H1 (cell line): ENCODE measurements around the gene IGF2R. TPM values are rescaled to one million over a fixed set of nuclear protein-coding genes. Genes with fewer than 3 reads are reported as not detected.

ENCODE experiments used
- CTCF ChIA-PET: fragments of 300-600 bp; sonication (Branson Sonifier 250); formaldehyde crosslinking; loops from one replicate; lab custom pipeline; 2021; ENCODE audit not compliant: partially characterized antibody; lab: Charles Lee
- POLR2A ChIA-PET: fragments of 300-600 bp; sonication (Branson Sonifier 250); formaldehyde crosslinking; loops from one replicate; lab custom pipeline; 2021; ENCODE audit warnings: inconsistent platforms; ENCODE audit not compliant: partially characterized antibody; lab: Charles Lee
- DNase-seq, 2 experiments: peaks; one replicate each; pipeline versions ENCODE4 v3.0.0 to v3.0.0-alpha.2; 2010 to 2022; ENCODE audit warnings: low spot score in 2 of 2, low read depth in 1 of 2, mixed read lengths in 1 of 2
- FAIRE-seq: peaks from 2 replicates; lab custom pipeline; 2011; peaks lifted over from hg19 to GRCh38; lab: Jason Lieb, UNC
- H2AFZ ChIP-seq: 2 replicates; pipeline ENCODE4 v1.8.1; 2012; ENCODE audit warnings: low read length, inconsistent platforms
- H2AK5ac ChIP-seq: 2 replicates; pipeline ENCODE4 v1.6.1; 2013; ENCODE audit warnings: low read depth, low read length
- H2BK120ac ChIP-seq: replicated peaks from 2 replicates; pipeline ENCODE3; 2013; ENCODE audit warnings: low read depth, low read length, inconsistent platforms
- H2BK12ac ChIP-seq: 2 replicates; pipeline ENCODE4 v1.6.1; 2013; ENCODE audit warnings: low read depth, low read length
- H2BK15ac ChIP-seq: 2 replicates; pipeline ENCODE4 v1.6.1; 2013; ENCODE audit warnings: low read length
- H2BK20ac ChIP-seq: 2 replicates; pipeline ENCODE4 v1.6.1; 2013; ENCODE audit warnings: low read length
- H2BK5ac ChIP-seq: 2 replicates; pipeline ENCODE4 v1.6.1; 2013; ENCODE audit warnings: low read depth, low read length
- H3K14ac ChIP-seq: 2 replicates; pipeline ENCODE4 v1.6.1; 2013; ENCODE audit warnings: inconsistent platforms; ENCODE audit not compliant: insufficient read length
- H3K18ac ChIP-seq: 2 replicates; pipeline ENCODE4 v1.6.1; 2013; ENCODE audit warnings: low read length; ENCODE audit errors: extremely low read depth
- H3K23ac ChIP-seq: 2 replicates; pipeline ENCODE4 v1.6.1; 2013; ENCODE audit warnings: inconsistent platforms; ENCODE audit not compliant: insufficient read length
- H3K23me2 ChIP-seq: 2 replicates; pipeline ENCODE4 v1.6.1; 2013; ENCODE audit warnings: low read depth, low read length
- H3K27ac ChIP-seq: 2 replicates; pipeline ENCODE4 v1.6.1; 2011; ENCODE audit warnings: low read depth, low read length, inconsistent platforms
- H3K27me3 ChIP-seq, 4 experiments: replicated peaks in 1 of 4; 1 replicate in 1 of 4; 2 replicates in 3 of 4; pipeline versions ENCODE4 v1.6.1 to v1.8.1; 2011 to 2013; ENCODE audit warnings: low read length in 3 of 4, mild to moderate bottlenecking in 3 of 4, inconsistent platforms in 2 of 4, mixed read lengths in 2 of 4, moderate library complexity in 1 of 4; ENCODE audit not compliant: control insufficient read depth in 3 of 4, insufficient read depth in 3 of 4; ENCODE audit errors: extremely low read depth in 1 of 4
- H3K36me3 ChIP-seq, 4 experiments: 2 replicates each; pipeline versions ENCODE4 v1.6.1 to v1.8.1; 2011 to 2013; ENCODE audit warnings: mild to moderate bottlenecking in 4 of 4, low read length in 3 of 4, moderate library complexity in 2 of 4, control low read depth in 1 of 4, inconsistent platforms in 1 of 4; ENCODE audit not compliant: insufficient read depth in 4 of 4, control insufficient read depth in 2 of 4
- H3K4ac ChIP-seq: replicated peaks from 2 replicates; pipeline ENCODE3; 2013; ENCODE audit warnings: low read length, low read depth, mixed read lengths, inconsistent platforms; ENCODE audit not compliant: insufficient read length
- H3K4me1 ChIP-seq, 4 experiments: replicated peaks in 1 of 4; 1 replicate in 1 of 4; 2 replicates in 3 of 4; pipeline versions ENCODE4 v1.6.1 to v1.8.1; 2011 to 2013; ENCODE audit warnings: low read length in 3 of 4, inconsistent platforms in 2 of 4, mixed read lengths in 1 of 4; ENCODE audit not compliant: insufficient read depth in 4 of 4, control insufficient read depth in 3 of 4
- H3K4me2 ChIP-seq, 2 experiments: 2 replicates each; pipeline versions ENCODE4 v1.6.1 to v1.8.1; 2011 to 2013; ENCODE audit warnings: low read depth in 2 of 2, low read length in 2 of 2, control low read depth in 1 of 2, inconsistent platforms in 1 of 2, mild to moderate bottlenecking in 1 of 2; ENCODE audit not compliant: insufficient read depth in 1 of 2
- H3K4me3 ChIP-seq, 4 experiments: fragments of 200-600, 300-600 bp in 1 of 4; sonication (generic), shearing (Covaris generic), sonication (Bioruptor Twin) in 1 of 4; 2 replicates each; pipeline versions ENCODE4 v1.5.1 to v1.8.1; 2011 to 2016; ENCODE audit warnings: low read length in 4 of 4, low read depth in 3 of 4, control low read depth in 2 of 4, inconsistent platforms in 2 of 4, mild to moderate bottlenecking in 2 of 4, mixed read lengths in 1 of 4, moderate library complexity in 1 of 4; ENCODE audit not compliant: insufficient read depth in 2 of 4; ENCODE audit errors: extremely low read depth in 1 of 4
- H3K56ac ChIP-seq: replicated peaks from 2 replicates; pipeline ENCODE3; 2013; ENCODE audit warnings: low read depth, mild to moderate bottlenecking, mixed read lengths, low read length, inconsistent platforms; ENCODE audit not compliant: insufficient read length
- H3K79me1 ChIP-seq: 2 replicates; pipeline ENCODE4 v1.6.1; 2013; ENCODE audit warnings: low read depth, low read length, control low read depth
- H3K79me2 ChIP-seq, 2 experiments: 2 replicates each; pipeline versions ENCODE4 v1.6.1 to v1.8.1; 2012 to 2013; ENCODE audit warnings: low read length in 2 of 2, mild to moderate bottlenecking in 2 of 2, inconsistent platforms in 1 of 2; ENCODE audit not compliant: insufficient read depth in 2 of 2, control insufficient read depth in 1 of 2
- H3K9ac ChIP-seq, 4 experiments: replicated peaks in 1 of 4; 1 replicate in 1 of 4; 2 replicates in 3 of 4; pipeline versions ENCODE4 v1.6.1 to v1.8.1; 2011 to 2013; ENCODE audit warnings: low read depth in 3 of 4, low read length in 3 of 4, control low read depth in 2 of 4, mild to moderate bottlenecking in 2 of 4, moderate library complexity in 2 of 4, inconsistent platforms in 1 of 4; ENCODE audit errors: extremely low read depth in 1 of 4
- H3K9me3 ChIP-seq, 2 experiments: 2 replicates each; pipeline versions ENCODE4 v1.6.1 to v1.8.1; 2012 to 2013; ENCODE audit warnings: mild to moderate bottlenecking in 2 of 2, moderate library complexity in 2 of 2, control low read depth in 1 of 2, inconsistent platforms in 1 of 2, low read depth in 1 of 2, low read length in 1 of 2, mixed read lengths in 1 of 2; ENCODE audit not compliant: insufficient read depth in 2 of 2
- H4K20me1 ChIP-seq, 2 experiments: replicated peaks in 1 of 2; 2 replicates each; pipeline versions ENCODE3 to v1.8.1; 2011 to 2013; ENCODE audit warnings: inconsistent platforms in 2 of 2, low read length in 2 of 2, mild to moderate bottlenecking in 1 of 2; ENCODE audit not compliant: insufficient read depth in 2 of 2, control insufficient read depth in 1 of 2
- H4K5ac ChIP-seq: 2 replicates; pipeline ENCODE4 v1.6.1; 2013; ENCODE audit warnings: low read length, low read depth, mixed read lengths, inconsistent platforms; ENCODE audit not compliant: insufficient read length
- H4K8ac ChIP-seq: 2 replicates; pipeline ENCODE4 v1.8.0; 2013; ENCODE audit warnings: mild to moderate bottlenecking, moderate library complexity, low read length, inconsistent platforms; ENCODE audit not compliant: insufficient read depth; ENCODE audit errors: extremely low read depth
- H4K91ac ChIP-seq: replicated peaks from 2 replicates; pipeline ENCODE3; 2013; ENCODE audit warnings: low read length, mixed read lengths, inconsistent platforms; ENCODE audit not compliant: insufficient read length
- WGBS, 2 experiments: shearing (Covaris generic) in 1 of 2; methylation state at CpG; one replicate each; pipeline versions ENCODE4 v1.1.6 to v1.1.7; 2013 to 2015; ENCODE audit warnings: low lambda C conversion rate in 2 of 2, mixed read lengths in 2 of 2, inconsistent platforms in 1 of 2, low coverage in 1 of 2, missing lambda C conversion rate in 1 of 2; ENCODE audit not compliant: insufficient replicate concordance in 2 of 2, insufficient coverage in 1 of 2, insufficient read length in 1 of 2; ENCODE audit errors: extremely low coverage in 1 of 2, missing lambda C conversion rate in 1 of 2; 5-methylcytosine and 5-hydroxymethylcytosine counted together
- polyA plus RNA-seq, 7 experiments: library from polyadenylated mRNA; depleted of rRNA in 3 of 7; stranded (reverse) in 5 of 7; unstranded in 2 of 7; fragments of >200 nt in 5 of 7; fragments of 200-250 nt in 2 of 7; gene quantifications; 1 replicate in 5 of 7; 2 replicates in 1 of 7; 4 replicates in 1 of 7; pipeline versions ENCODE4 v1.2.1 to v1.2.3, GENCODE V29; 2011 to 2013; ENCODE audit warnings: missing spikeins in 2 of 7, mixed read lengths in 2 of 7
- total RNA-seq: library from RNA; stranded (reverse); fragmentation: NEBNext Ultra II Directional; extraction: Animal tissue kit (Norgen Biotek cat#: 25700); gene quantifications from 2 replicates; pipeline ENCODE4 v1.2.1, GENCODE V29; 2021
- TF ChIP-seq, protein P1 (sequence below): fragments of 300-600 bp; sonication (generic); IDR thresholded peaks from 2 replicates; pipeline ENCODE4 v1.7.1; 2012; ENCODE audit warnings: low read length, moderate library complexity, mild to moderate bottlenecking, inconsistent platforms; ENCODE audit not compliant: insufficient replicate concordance

IGF2R gene
- total and polyA plus RNA-seq, 2 of the 8 experiments (the other 6 are each of a cell fraction or from before 2014, with no cell fraction given), result 20.6 to 74.1 TPM

DNA sequence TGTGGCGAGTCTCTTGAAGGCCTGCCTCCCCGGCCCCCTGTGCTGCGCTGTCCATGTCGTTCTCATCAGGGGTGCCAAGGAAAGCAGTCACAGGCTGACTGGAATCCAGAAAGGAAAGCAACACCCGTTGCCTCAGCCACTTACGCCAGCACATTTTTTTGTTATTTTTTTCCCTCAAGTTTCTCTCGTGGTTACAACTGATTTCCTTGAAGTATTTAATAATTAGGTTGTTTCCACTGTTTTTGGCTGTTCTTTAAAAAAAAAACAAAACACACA is 134.9 kb downstream of the IGF2R start:
- Histone ChIP-seq H3K4me3 (no peak overlapping the region), H2AFZ (no peak overlapping the region), H3K23ac (no peak overlapping the region), H3K4me2 (no peak overlapping the region), H3K56ac (no peak overlapping the region), H2BK12ac (no peak overlapping the region), H3K23me2 (no peaks in the 10 kb centered on the region), H4K20me1 (peaks cover 0 to 8% of the 10 kb centered on the region in 2 experiments), H3K18ac (no peak overlapping the region), H2BK15ac (no peak overlapping the region), H3K4me1 (no peaks in the 10 kb centered on the region; a peak in 1 of 7 replicates), H3K79me1 (no peaks in the 10 kb centered on the region; the same call in 1 of the 2 replicates), H2AK5ac (no peak overlapping the region), H4K5ac (no peak overlapping the region), H2BK5ac (no peak overlapping the region), H3K36me3 (peaks cover 8 to 24% (median 21%) of the 10 kb centered on the region in 4 experiments), H3K9me3 (no peaks in the 10 kb centered on the region), H3K27ac (no peak overlapping the region), H2BK20ac (no peak overlapping the region), H3K27me3 (no peaks in the 10 kb centered on the region), H3K9ac (no peak overlapping the region), H4K91ac (no peak overlapping the region), H3K4ac (no peak overlapping the region), H3K14ac (no peak overlapping the region), H4K8ac (no peak overlapping the region), H2BK120ac (no peak overlapping the region), H3K79me2 (no peaks in the 10 kb centered on the region)
- ChIA-PET CTCF (interaction anchor here (0.7 to 2.0 kb wide), 5 partner anchors 10 to 1715 kb away, joined by 3 to 5 read pairs (median 4); no protein-coding TSS in a partner anchor), POLR2A (no interaction called here)
- no peak for DNase-seq
- FAIRE-seq, result no peak
- 85% methylated on average over 7 of the region's 7 CpGs; no CpG with 5 or more reads in 1 of the 2 experiments for WGBS, 2 experiments
- TF ChIP-seq, protein P1, sequence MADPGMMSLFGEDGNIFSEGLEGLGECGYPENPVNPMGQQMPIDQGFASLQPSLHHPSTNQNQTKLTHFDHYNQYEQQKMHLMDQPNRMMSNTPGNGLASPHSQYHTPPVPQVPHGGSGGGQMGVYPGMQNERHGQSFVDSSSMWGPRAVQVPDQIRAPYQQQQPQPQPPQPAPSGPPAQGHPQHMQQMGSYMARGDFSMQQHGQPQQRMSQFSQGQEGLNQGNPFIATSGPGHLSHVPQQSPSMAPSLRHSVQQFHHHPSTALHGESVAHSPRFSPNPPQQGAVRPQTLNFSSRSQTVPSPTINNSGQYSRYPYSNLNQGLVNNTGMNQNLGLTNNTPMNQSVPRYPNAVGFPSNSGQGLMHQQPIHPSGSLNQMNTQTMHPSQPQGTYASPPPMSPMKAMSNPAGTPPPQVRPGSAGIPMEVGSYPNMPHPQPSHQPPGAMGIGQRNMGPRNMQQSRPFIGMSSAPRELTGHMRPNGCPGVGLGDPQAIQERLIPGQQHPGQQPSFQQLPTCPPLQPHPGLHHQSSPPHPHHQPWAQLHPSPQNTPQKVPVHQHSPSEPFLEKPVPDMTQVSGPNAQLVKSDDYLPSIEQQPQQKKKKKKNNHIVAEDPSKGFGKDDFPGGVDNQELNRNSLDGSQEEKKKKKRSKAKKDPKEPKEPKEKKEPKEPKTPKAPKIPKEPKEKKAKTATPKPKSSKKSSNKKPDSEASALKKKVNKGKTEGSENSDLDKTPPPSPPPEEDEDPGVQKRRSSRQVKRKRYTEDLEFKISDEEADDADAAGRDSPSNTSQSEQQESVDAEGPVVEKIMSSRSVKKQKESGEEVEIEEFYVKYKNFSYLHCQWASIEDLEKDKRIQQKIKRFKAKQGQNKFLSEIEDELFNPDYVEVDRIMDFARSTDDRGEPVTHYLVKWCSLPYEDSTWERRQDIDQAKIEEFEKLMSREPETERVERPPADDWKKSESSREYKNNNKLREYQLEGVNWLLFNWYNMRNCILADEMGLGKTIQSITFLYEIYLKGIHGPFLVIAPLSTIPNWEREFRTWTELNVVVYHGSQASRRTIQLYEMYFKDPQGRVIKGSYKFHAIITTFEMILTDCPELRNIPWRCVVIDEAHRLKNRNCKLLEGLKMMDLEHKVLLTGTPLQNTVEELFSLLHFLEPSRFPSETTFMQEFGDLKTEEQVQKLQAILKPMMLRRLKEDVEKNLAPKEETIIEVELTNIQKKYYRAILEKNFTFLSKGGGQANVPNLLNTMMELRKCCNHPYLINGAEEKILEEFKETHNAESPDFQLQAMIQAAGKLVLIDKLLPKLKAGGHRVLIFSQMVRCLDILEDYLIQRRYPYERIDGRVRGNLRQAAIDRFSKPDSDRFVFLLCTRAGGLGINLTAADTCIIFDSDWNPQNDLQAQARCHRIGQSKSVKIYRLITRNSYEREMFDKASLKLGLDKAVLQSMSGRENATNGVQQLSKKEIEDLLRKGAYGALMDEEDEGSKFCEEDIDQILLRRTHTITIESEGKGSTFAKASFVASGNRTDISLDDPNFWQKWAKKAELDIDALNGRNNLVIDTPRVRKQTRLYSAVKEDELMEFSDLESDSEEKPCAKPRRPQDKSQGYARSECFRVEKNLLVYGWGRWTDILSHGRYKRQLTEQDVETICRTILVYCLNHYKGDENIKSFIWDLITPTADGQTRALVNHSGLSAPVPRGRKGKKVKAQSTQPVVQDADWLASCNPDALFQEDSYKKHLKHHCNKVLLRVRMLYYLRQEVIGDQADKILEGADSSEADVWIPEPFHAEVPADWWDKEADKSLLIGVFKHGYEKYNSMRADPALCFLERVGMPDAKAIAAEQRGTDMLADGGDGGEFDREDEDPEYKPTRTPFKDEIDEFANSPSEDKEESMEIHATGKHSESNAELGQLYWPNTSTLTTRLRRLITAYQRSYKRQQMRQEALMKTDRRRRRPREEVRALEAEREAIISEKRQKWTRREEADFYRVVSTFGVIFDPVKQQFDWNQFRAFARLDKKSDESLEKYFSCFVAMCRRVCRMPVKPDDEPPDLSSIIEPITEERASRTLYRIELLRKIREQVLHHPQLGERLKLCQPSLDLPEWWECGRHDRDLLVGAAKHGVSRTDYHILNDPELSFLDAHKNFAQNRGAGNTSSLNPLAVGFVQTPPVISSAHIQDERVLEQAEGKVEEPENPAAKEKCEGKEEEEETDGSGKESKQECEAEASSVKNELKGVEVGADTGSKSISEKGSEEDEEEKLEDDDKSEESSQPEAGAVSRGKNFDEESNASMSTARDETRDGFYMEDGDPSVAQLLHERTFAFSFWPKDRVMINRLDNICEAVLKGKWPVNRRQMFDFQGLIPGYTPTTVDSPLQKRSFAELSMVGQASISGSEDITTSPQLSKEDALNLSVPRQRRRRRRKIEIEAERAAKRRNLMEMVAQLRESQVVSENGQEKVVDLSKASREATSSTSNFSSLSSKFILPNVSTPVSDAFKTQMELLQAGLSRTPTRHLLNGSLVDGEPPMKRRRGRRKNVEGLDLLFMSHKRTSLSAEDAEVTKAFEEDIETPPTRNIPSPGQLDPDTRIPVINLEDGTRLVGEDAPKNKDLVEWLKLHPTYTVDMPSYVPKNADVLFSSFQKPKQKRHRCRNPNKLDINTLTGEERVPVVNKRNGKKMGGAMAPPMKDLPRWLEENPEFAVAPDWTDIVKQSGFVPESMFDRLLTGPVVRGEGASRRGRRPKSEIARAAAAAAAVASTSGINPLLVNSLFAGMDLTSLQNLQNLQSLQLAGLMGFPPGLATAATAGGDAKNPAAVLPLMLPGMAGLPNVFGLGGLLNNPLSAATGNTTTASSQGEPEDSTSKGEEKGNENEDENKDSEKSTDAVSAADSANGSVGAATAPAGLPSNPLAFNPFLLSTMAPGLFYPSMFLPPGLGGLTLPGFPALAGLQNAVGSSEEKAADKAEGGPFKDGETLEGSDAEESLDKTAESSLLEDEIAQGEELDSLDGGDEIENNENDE, result no peak
